Hypothalamus (tissue), 51 donors: ENCODE measurements around the gene OR9I1.
A peak's percentile ranks its signal among the peaks of the same experiment; 100 is the strongest.

Experiments used
- DNase-seq, 51 donors: peaks; one replicate each; lab custom pipeline; 2025; lab: John Stamatoyannopoulos, UW

OR9I1 gene, protein sequence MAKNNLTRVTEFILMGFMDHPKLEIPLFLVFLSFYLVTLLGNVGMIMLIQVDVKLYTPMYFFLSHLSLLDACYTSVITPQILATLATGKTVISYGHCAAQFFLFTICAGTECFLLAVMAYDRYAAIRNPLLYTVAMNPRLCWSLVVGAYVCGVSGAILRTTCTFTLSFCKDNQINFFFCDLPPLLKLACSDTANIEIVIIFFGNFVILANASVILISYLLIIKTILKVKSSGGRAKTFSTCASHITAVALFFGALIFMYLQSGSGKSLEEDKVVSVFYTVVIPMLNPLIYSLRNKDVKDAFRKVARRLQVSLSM

DNA sequence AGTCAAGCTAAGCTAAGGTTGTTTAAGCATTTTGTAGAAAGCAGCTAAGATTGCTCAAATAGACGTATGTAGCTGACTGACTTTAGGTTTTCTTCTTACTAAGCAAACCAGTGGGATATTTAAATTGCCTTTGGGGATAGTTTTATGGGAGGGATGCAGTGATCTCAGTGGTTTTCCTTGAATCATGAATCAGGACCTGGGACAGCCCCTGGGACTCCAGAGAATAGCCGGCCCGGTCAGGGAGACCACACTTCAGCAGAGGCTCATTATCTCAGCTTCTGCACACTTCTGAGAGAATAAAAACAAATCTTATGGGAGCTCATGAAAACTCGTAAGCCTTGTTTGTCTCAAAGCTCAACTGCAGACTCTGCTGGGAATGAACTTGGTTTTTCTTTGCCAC lies at the start of gene OR9I1:
Gene OR9I1, minus strand, starts transcription at position 62 of the 400 bp plus-strand sequence. CDS start 6,086 bp downstream, outside the sequence.
- no peak for DNase-seq

DNA sequence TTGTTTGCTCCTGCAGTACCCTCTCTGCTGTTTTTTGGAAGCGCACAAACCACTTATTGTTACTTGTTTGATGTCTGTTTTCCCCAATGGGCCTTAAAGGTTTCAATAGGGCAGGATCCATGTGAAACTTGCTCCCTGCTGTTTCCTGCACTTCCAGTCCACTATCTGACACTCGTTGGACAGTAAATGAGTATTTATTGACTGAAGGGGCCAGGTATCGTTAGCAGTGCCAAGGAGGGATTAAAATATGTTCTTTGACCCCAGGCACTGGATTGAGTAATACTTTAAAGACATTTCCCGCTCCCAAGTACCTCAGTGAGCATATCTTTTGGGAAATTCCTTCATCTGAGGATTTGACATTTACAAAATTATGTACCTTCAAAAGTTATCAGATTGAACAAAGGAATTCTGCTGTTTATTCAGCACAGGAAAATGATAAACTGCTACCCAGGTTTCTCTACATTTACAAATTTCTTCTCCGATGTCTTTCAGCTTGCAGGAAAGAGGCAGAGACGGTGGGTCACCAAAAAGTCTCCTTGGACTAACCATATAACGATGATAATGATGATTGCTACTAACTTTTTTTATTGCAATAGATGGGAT lies 40.3 kb upstream of the OR9I1 start:
- no peak for DNase-seq

GRCh38 chr11:58164990-58165389 lies 39.7 kb upstream of the OR9I1 start:
- DNase-seq = no peak

- no peak for DNase-seq
These were observed 39.1 kb upstream of the OR9I1 start for GRCh38 chr11:58164389-58164788.

- no peak for DNase-seq
These were observed 27.5 kb upstream of the OR9I1 start for GRCh38 chr11:58152781-58153180.

DNA sequence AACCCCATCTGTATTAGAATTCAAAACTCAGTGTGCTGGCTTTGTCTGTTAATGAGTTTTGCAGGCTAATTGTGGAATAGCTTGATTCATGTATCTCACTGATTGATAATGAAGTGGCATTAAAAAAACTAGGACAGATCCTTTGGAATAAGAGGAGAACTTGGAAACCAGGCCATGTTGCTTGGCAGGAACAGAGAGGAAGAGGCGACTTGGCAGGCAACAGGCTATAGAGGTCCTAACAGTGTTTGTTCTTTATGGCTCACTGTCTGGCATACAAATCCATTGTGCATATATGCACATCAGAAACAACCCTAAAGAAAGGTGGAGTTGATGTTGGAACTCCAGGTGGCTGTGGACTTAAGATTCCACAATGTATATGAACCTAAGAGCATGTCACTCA lies 17.4 kb upstream of the OR9I1 start:
- peak in 2 of 51 donors; percentile 1 to 5 for DNase-seq

DNA sequence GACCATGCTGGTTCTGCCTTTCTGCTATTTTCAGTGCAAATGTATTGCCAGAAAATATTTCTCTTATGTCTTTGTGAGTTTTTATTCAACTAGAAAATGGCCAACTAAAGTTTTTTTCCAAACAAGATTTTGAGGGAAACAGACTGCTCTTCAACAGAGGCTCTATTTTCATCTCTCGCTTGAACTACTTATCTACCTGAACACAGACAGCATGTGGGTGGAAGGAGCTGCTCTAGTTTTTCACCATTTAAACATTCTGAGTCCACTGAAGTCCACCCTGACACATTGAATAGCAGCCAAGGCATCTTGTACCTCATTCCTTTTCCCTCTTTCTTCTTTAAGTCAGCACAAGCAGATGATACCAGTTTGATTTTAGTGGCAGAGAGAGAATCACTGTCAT lies 9.8 kb upstream of the OR9I1 start:
- DNase-seq = no peak

- DNase-seq = no peak
These were observed 8.8 kb upstream of the OR9I1 start for GRCh38 chr11:58134151-58134550.

GRCh38 chr11:58133309-58134076 lies 8.2 kb upstream of the OR9I1 start:
- no peak for DNase-seq

GRCh38 chr11:58127350-58127749 lies 2.0 kb upstream of the OR9I1 start:
- peak in 1 of 51 donors; percentile 21 for DNase-seq

DNA sequence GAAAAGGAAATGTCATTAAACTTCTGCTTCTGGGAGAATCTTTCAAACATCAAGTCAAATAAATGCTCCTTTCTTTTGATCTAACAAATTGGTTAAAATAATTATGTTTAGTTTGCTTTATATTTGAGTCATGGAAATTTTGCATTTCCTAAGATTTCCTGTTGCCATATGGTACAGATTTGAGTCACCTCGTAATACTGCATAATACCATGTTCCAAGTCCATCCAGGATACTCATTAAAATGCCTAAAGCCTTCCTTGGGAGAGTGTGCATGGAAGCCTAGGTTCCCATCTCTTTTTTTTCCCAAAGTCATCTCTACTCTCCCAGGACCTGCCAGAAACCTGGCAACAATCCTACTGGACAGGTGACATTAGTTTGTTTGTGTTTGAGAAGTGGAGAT lies 4.2 kb downstream of the OR9I1 start:
- DNase-seq = no peak

GRCh38 chr11:58097437-58097836 lies 27.9 kb downstream of the OR9I1 start:
- DNase-seq = no peak

DNA sequence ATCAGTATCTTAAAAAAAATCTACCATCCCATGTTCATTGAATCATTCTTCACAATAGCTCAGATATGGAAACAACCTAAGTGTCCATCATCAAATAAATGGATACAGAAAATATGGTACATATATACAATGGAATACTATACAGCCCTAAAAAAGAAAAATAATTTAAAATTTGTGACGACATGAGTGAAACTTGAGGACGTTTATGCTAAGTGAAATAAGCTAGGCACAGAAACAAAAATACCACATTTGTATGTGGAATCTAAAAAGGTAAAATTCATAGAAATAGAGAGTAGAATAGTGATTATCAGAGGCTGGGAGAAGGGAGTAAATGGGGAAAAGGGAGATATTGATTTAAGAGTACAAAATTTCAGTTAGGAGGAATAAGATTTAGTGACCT lies 38.8 kb downstream of the OR9I1 start:
- DNase-seq = no peak

DNA sequence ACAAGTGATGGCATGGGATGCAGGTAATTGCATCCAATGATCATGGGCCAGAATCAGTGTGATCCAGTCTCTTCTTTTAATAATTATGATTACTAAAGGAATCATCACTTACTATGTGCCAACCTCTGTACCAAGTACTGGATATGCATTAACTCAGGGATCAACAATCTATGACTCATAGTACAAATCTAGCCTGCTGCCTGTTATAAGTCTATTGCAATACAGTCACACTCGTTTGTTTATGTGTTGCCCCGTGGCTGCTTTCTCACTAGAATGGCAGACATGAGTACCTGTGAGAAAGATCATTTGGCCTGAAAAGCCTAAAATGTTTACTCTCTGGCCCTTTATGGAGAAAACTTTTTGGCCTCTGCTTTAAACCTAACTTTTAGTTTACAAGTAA lies 49.5 kb downstream of the OR9I1 start:
- DNase-seq = no peak

- no peak for DNase-seq
These were observed 54.7 kb downstream of the OR9I1 start for GRCh38 chr11:58070585-58070984.

DNA sequence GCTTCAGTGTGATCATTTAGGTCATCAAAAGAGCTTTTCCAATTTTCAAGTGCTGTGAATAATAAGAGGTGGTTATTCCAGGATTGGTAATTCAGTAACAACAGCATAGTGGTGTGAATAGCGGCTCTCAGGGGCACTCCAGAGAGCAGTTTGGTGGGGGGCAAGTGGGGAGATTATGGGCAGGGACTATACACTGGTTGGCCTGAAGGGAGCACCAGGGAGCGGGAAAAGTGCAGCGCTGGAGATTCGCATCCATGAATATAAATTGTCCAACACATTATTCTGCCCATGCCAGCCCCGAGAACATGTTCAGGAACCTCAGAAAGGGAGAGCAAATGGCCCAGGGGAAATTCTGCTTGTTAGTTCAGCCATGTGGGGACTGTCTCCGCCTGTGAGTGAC lies 56.7 kb downstream of the OR9I1 start:
- DNase-seq = no peak

- DNase-seq = no peak
These were observed 57.6 kb downstream of the OR9I1 start for GRCh38 chr11:58067685-58068084.
